SU-DHL-6 (cell line): Measurements from ENCODE around the gene JUNB.
A peak's percentile ranks its signal among the peaks of the same experiment; 100 is the strongest.

ENCODE experiments used
- H2AFZ ChIP-seq: fragments of 200-600 bp; sonication (generic); 2 replicates; pipeline ENCODE4 v1.6.1; 2014; ENCODE audit warnings: low read depth, mild to moderate bottlenecking, moderate library complexity, mixed read lengths, antibody characterized with exemption, low read length; ENCODE audit not compliant: severe bottlenecking
- H3F3A ChIP-seq: fragments of 200-600 bp; shearing (Covaris generic); 2 replicates; pipeline ENCODE4 v1.6.0; 2016; ENCODE audit warnings: antibody characterized with exemption, mild to moderate bottlenecking; ENCODE audit not compliant: insufficient read depth
- H3K27ac ChIP-seq: fragments of 200-600 bp; sonication (generic); 2 replicates; pipeline ENCODE4 v1.5.1; 2016; ENCODE audit warnings: low read depth, mild to moderate bottlenecking, low read length, moderate library complexity, mixed read lengths
- H3K27me3 ChIP-seq: fragments of 200-600 bp; sonication (generic), shearing (Covaris generic); 2 replicates; pipeline ENCODE4 v1.6.0; 2014; ENCODE audit warnings: mild to moderate bottlenecking, low read length
- H3K36me3 ChIP-seq: fragments of 200-600 bp; sonication (generic); 2 replicates; pipeline ENCODE4 v1.6.1; 2014; ENCODE audit warnings: mild to moderate bottlenecking, low read length, mixed read lengths
- H3K4me2 ChIP-seq: fragments of 300-600, 200-600 bp; shearing (Covaris generic), sonication (generic); 2 replicates; pipeline ENCODE4 v1.6.0; 2014; ENCODE audit warnings: low read length, low read depth, mild to moderate bottlenecking; ENCODE audit not compliant: poor library complexity, severe bottlenecking
- H3K4me3 ChIP-seq: fragments of 200-600 bp; sonication (generic); 2 replicates; pipeline ENCODE4 v1.5.1; 2014; ENCODE audit warnings: antibody characterized with exemption, low read length, mild to moderate bottlenecking, mixed read lengths; ENCODE audit not compliant: insufficient read depth, poor library complexity, severe bottlenecking
- H3K79me2 ChIP-seq: fragments of 200-600 bp; sonication (generic); 2 replicates; pipeline ENCODE4 v1.6.1; 2014; ENCODE audit warnings: mild to moderate bottlenecking, low read length, moderate library complexity; ENCODE audit not compliant: insufficient read depth
- H3K9ac ChIP-seq: fragments of 200-600 bp; sonication (generic); 2 replicates; pipeline ENCODE4 v1.7.0; 2014; ENCODE audit warnings: mild to moderate bottlenecking, low read length
- H3K9me2 ChIP-seq: fragments of 200-600 bp; sonication (generic); replicated peaks from 2 replicates; pipeline ENCODE4 v1.6.1; 2014; ENCODE audit warnings: low read length; ENCODE audit not compliant: insufficient read depth
- H3K9me3 ChIP-seq: fragments of 200-600 bp; sonication (generic); 2 replicates; pipeline ENCODE4 v1.6.1; 2014; ENCODE audit warnings: low read length, mixed read lengths; ENCODE audit not compliant: insufficient read depth
- H4K20me1 ChIP-seq: fragments of 200-600 bp; sonication (generic); 2 replicates; pipeline ENCODE4 v1.6.1; 2014; ENCODE audit warnings: low read depth, mild to moderate bottlenecking, antibody characterized with exemption, low read length, moderate library complexity, mixed read lengths
- CTCF ChIP-seq: fragments of 200-600 bp; sonication (generic); IDR thresholded peaks from one replicate; pipeline ENCODE4 v1.5.1; 2017; ENCODE audit warnings: antibody characterized with exemption, mild to moderate bottlenecking, low read length, moderate library complexity; ENCODE audit not compliant: insufficient read depth, poor library complexity, severe bottlenecking
- EZH2phosphoT487 ChIP-seq: fragments of 200-600 bp; sonication (generic), shearing (Covaris generic); conservative IDR thresholded peaks from 2 replicates; pipeline ENCODE4 v1.6.1; 2018; ENCODE audit warnings: mild to moderate bottlenecking, antibody characterized with exemption, low read length, moderate library complexity, mixed read lengths

Gene JUNB

DNA sequence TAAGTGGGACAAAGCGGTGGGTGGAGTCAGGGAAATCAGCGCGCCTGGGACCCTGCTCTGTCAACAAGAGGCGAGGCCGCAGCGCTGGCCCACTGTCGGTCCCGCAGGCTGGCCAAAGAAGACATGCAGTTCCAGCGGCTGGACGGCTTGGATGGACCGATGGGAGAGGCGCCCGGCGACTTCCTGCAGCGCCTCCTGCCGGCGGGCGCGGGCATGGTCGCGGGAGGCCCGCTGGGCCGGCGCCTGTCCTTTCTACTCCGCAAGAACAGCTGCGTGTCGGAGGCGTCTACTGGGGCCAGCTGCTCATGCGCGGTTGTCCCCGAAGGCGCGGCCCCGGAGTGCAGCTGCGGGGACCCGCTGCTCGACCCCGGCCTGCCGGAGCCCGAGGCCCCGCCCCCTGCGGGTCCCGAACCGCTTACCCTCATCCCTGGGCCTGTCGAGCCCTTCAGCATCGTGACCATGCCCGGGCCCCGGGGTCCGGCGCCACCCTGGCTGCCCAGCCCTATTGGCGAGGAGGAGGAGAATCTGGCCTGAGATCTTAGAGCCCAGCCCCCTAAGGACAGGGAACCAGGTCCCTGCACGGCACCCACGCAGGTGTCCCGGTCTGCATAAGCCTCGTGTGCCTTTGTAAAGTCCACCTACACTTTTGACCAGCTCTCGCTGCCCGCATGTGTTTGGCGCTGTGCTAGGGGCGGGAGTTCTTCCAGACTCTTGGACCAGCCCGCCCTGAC, 33.6 kb upstream of the JUNB start:
- no peaks in the 10 kb centered on the region for H3K36me3 ChIP-seq
- no peaks in the 10 kb centered on the region for H3K9me3 ChIP-seq
- no peaks in the 10 kb centered on the region for H3F3A ChIP-seq
- H3K4me3 ChIP-seq, result no peak overlapping the region
- H3K27me3 ChIP-seq, result no peaks in the 10 kb centered on the region
- H3K4me2 ChIP-seq, result peak overlapping the region; percentile 29
- no peak overlapping the region for H2AFZ ChIP-seq
- TF ChIP-seq EZH2phosphoT487, result no peak
- TF ChIP-seq CTCF, result peak; percentile 87
- no peak overlapping the region for H3K9ac ChIP-seq
- H4K20me1 ChIP-seq, result no peaks in the 10 kb centered on the region
- H3K27ac ChIP-seq, result no peak overlapping the region
- no peaks in the 10 kb centered on the region for H3K79me2 ChIP-seq
- H3K9me2 ChIP-seq, result no peaks in the 10 kb centered on the region

- Histone ChIP-seq H3F3A (no peaks in the 10 kb centered on the region), H2AFZ (no peak overlapping the region), H3K4me2 (no peak overlapping the region), H4K20me1 (no peaks in the 10 kb centered on the region), H3K27me3 (no peaks in the 10 kb centered on the region), H3K9ac (no peak overlapping the region), H3K4me3 (no peak overlapping the region), H3K9me2 (no peaks in the 10 kb centered on the region), H3K27ac (no peak overlapping the region), H3K36me3 (no peaks in the 10 kb centered on the region), H3K79me2 (no peaks in the 10 kb centered on the region), H3K9me3 (no peaks in the 10 kb centered on the region)
- no peak for TF ChIP-seq CTCF
These were observed 31.6 kb upstream of the JUNB start for GRCh38 chr19:12759686-12760085.

GRCh38 chr19:12763100-12763499, 28.2 kb upstream of the JUNB start:
- Histone ChIP-seq H3K4me3 (no peak overlapping the region), H3K4me2 (no peak overlapping the region), H3K27me3 (no peaks in the 10 kb centered on the region), H4K20me1 (no peaks in the 10 kb centered on the region), H3K9me3 (no peaks in the 10 kb centered on the region), H2AFZ (no peak overlapping the region), H3K27ac (no peak overlapping the region), H3K9me2 (no peaks in the 10 kb centered on the region), H3K36me3 (no peaks in the 10 kb centered on the region), H3K9ac (no peak overlapping the region), H3F3A (no peaks in the 10 kb centered on the region), H3K79me2 (no peaks in the 10 kb centered on the region)
- no peak for TF ChIP-seq CTCF
- no peak for TF ChIP-seq EZH2phosphoT487
